GM12892 (cell line): ENCODE data around the gene MAP7D2.

Experiments used
- POLR2A ChIP-seq: IDR thresholded peaks from 2 replicates; pipeline ENCODE4 v1.6.1; 2011; ENCODE audit warnings: low read depth, low read length, control low read depth
- POLR2AphosphoS5 ChIP-seq: IDR thresholded peaks from 2 replicates; pipeline ENCODE4 v1.6.1; 2011; ENCODE audit warnings: low read depth, low read length, control low read depth

DNA sequence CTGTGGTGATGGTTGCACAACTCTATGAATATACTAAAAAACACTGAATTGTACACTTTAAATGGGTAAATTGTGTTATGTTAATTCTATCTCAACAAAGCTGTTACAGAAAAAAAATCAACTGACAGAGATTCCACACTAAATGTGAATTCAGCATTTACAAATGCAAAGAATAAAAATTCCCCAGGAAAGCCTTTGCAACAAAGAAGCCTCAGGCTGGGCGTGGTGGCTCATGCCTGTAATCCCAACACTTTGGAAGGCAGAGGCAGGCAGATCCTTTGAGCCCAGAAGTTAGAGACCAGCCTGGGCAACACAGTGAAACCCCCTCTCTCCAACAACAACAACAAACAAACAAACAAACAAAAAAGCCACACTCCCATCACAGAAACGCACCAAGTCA is 134.8 kb downstream of the MAP7D2 start:
- TF ChIP-seq POLR2A (no peak), POLR2AphosphoS5 (no peak)
